ENCODE measurements around the gene PRIMPOL.

GRCh38 chr4:184668511-184669114 lies 19.1 kb downstream of the PRIMPOL start:
- TF ChIP-seq CTCF (IDR thresholded peaks at IDR 0.05; ENCODE audit: low read depth, low read length, poor library complexity, severe bottlenecking): no peak
- TF ChIP-seq EZH2phosphoT487 (IDR thresholded peaks at IDR 0.05; ENCODE audit: borderline replicate concordance, low read length): no peak

All from DOHH2 (cell line).